Measurements from ENCODE around the gene ZNF226.
"Not testable (repeated sequence)": the region's sequence is repeated elsewhere in the genome, so short reads cannot be mapped to it uniquely, and the experiment has no call there.

The ZNF226 gene

DNA sequence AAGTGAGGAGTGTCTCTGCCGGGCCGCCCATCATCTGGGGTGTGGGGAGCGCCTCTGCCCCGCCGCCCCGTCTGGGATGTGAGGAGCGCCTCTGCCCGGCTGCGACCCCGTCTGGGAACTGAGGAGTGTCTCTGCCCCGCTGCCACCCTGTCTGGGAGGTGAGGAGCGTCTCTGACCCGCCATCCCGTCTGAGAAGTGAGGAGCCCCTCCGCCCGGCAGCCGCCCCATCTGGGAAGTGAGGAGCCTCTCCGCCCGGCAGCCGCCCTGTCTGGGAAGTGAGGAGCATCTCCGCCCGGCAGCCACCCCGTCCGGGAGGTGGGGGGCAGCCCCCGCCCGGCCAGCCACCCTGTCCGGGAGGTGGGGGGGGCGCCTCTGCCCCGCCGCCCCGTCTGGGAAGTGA lies 39.0 kb downstream of the ZNF226 start:
- peaks cover 0 to 20% (median 9%) of the 10 kb centered on the region in 5 donors for H3K9me3 ChIP-seq (ENCODE audit: control insufficient read depth in 5 of 5, low read length in 5 of 5)

DNA sequence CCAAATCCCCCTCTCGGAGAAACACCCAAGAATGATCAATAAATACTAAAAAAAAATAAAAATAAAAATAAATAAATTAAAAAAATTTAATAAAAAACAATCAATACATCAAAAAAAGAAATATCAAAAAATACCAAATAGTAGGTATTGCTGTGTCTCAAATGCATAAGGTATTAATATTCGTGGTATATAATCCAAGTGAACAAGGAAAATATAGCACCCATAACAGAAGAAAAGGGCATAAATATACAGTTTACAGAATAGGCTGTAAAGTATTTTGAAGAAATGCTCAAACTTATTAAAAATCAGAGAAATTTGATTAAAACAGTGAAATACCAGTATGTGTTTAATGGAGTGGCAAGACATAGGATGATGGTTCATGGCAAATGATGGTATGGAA lies 39.9 kb downstream of the ZNF226 start:
- H3K9me3 ChIP-seq (ENCODE audit: control insufficient read depth in 5 of 5, low read length in 5 of 5) = peaks cover 0 to 18% (median 8%) of the 10 kb centered on the region in 5 donors
- no peak overlapping the region for H3K27ac ChIP-seq (ENCODE audit: low read depth, low read length)
- peaks cover 2 to 11% (median 6%) of the 10 kb centered on the region in 5 donors for H3K4me1 ChIP-seq (ENCODE audit: control insufficient read depth in 5 of 5, insufficient read depth in 5 of 5, low read length in 5 of 5)
- no peak overlapping the region for H3K4me3 ChIP-seq (ENCODE audit: low read depth in 1 of 5, low read length in 5 of 5)
- H3K9ac ChIP-seq (ENCODE audit: low read length in 5 of 5) = no peak overlapping the region
- no peaks in the 10 kb centered on the region for H3K27me3 ChIP-seq (ENCODE audit: control insufficient read depth in 5 of 5, insufficient read depth in 4 of 5, low read length in 5 of 5)
- no peaks in the 10 kb centered on the region for H3K36me3 ChIP-seq (ENCODE audit: control insufficient read depth in 5 of 5, insufficient read depth in 5 of 5, low read length in 5 of 5)

More for the DNA sequence above, 39.0 kb downstream of the ZNF226 start:
- not testable (repeated sequence) for H3K27me3 ChIP-seq (ENCODE audit: control insufficient read depth in 5 of 5, insufficient read depth in 4 of 5, low read length in 5 of 5); H3K27ac ChIP-seq (ENCODE audit: low read depth, low read length); H3K9ac ChIP-seq (ENCODE audit: low read length in 5 of 5); H3K4me3 ChIP-seq (ENCODE audit: low read depth in 1 of 5, low read length in 5 of 5); H3K36me3 ChIP-seq (ENCODE audit: control insufficient read depth in 5 of 5, insufficient read depth in 5 of 5, low read length in 5 of 5)
- H3K4me1 ChIP-seq (ENCODE audit: control insufficient read depth in 5 of 5, insufficient read depth in 5 of 5, low read length in 5 of 5) = peaks cover 2 to 11% (median 6%) of the 10 kb centered on the region in 5 donors

DNA sequence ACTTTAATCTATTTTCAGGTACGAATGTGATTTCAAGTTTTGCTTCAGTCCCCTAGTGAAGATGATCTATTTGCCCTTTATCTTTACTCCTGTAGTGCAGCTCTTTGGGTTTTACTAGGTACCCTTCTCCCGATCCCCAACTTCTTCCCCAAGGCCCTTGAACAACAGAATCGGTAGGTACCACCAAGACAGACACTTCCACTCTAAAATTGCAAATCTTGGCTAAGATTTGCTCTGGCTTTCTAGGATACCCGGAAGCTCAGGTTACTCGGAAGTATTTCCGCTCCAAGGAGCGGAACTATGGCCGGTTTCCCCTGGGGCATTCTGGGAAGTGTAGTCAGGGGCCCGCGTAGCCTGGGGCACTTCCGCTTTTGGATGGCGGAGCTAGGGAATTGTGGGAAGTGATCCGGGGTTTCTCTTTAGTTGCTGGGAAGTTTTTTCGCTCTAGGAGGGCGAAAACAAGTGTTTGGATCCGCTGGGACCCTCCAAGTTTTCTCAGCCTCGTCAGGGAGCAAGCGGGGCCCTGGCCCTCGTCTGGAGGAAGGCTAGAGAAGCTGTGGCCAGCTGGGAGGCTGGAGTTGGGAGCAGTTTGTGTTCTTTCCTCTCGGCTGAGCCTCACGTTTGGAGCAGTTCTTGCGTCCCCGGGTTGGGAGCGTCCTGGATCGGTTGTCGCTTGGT lies 42.4 kb downstream of the ZNF226 start:
- Histone ChIP-seq H3K4me3 (ENCODE audit: low read depth in 1 of 5, low read length in 5 of 5) (peak overlapping the region; percentile 78 to 97 (median 95)), H3K4me1 (ENCODE audit: control insufficient read depth in 5 of 5, insufficient read depth in 5 of 5, low read length in 5 of 5) (peaks cover 2 to 11% (median 6%) of the 10 kb centered on the region in 5 donors), H3K9me3 (ENCODE audit: control insufficient read depth in 5 of 5, low read length in 5 of 5) (peaks cover 0 to 16% (median 5%) of the 10 kb centered on the region in 5 donors), H3K9ac (ENCODE audit: low read length in 5 of 5) (peak overlapping the region; percentile 11 to 97 (median 91)), H3K27me3 (ENCODE audit: control insufficient read depth in 5 of 5, insufficient read depth in 4 of 5, low read length in 5 of 5) (no peaks in the 10 kb centered on the region), H3K36me3 (ENCODE audit: control insufficient read depth in 5 of 5, insufficient read depth in 5 of 5, low read length in 5 of 5) (no peaks in the 10 kb centered on the region), H3K27ac (ENCODE audit: low read depth, low read length) (peak overlapping the region; percentile 86)

DNA sequence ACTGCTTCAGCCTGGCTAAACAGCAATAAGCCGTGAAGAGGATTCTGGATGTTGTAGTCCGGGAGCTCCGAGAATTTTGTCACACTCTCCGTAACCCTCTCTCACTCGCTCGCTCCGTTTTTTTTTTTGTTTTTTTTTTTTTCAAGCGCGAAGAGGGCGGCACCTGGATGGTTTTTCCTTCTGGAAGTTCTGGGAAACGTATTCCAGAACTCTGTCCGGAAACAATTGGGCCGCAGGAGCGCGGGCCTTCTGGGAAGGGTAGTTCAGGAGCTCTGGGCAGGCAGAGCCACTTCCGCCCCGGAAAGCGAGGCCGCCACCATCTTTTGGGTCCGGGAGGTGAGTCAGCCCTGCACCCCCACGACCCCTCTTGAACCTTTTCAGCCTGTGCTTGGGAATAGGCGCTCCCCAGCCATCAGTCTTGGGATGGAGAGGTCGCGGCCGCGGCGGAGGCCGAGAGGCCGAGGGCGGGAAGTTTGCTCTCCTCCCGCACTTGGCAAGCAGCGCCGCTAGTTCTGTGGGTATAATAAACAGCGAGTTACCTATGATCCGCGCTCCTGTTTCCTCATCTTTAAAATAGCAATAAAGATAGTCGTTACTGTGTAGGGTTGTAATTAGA lies 47.5 kb downstream of the ZNF226 start, which contains the start of gene ZNF227:
Gene ZNF227 (plus strand): TSS at position 283 of the 616 bp plus-strand sequence. CDS start 5,261 bp downstream, outside the sequence.
- Histone ChIP-seq H3K4me1 (ENCODE audit: control insufficient read depth in 5 of 5, insufficient read depth in 5 of 5, low read length in 5 of 5) (peaks cover 3 to 17% (median 15%) of the 10 kb centered on the region in 5 donors), H3K36me3 (ENCODE audit: control insufficient read depth in 5 of 5, insufficient read depth in 5 of 5, low read length in 5 of 5) (peaks cover 7 to 15% (median 11%) of the 10 kb centered on the region in 5 donors), H3K27ac (ENCODE audit: low read depth, low read length) (peak within 1 kb of the TSS; percentile 86), H3K9me3 (ENCODE audit: control insufficient read depth in 5 of 5, low read length in 5 of 5) (peaks cover 0 to 6% (median 1%) of the 10 kb centered on the region in 5 donors), H3K9ac (ENCODE audit: low read length in 5 of 5) (peak within 1 kb of the TSS; percentile 43 to 91 (median 89)), H3K27me3 (ENCODE audit: control insufficient read depth in 5 of 5, insufficient read depth in 4 of 5, low read length in 5 of 5) (no peaks in the 10 kb centered on the region), H3K4me3 (ENCODE audit: low read depth in 1 of 5, low read length in 5 of 5) (peak within 1 kb of the TSS; percentile 88 to 98 (median 92))

DNA sequence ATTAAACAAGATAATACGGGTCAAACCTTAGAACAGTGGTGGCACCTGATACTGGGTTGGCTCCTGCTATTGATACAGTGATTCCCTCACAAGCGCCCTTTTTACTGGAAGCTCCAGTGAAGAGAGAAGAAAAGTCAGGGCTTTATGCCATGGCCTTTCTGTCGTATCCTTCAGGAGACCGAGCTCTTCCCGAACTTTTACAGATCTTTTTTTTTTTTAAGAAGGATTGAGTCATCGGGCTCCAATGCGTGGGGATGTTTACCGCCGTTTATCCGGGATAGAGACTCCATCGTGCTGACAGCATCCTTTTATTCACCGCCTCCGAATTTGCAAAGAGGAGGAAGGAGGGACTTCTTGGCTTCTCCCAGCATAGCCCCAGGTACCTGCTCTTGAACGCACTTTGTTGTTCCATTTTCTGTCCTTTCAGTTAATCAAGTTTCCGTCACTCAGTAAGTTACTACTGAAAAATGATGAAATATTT lies 48.0 kb downstream of the ZNF226 start:
- Histone ChIP-seq H3K9ac (ENCODE audit: low read length in 5 of 5) (peak overlapping the region; percentile 43 to 91 (median 89)), H3K27ac (ENCODE audit: low read depth, low read length) (peak overlapping the region; percentile 86), H3K36me3 (ENCODE audit: control insufficient read depth in 5 of 5, insufficient read depth in 5 of 5, low read length in 5 of 5) (peaks cover 11 to 21% (median 16%) of the 10 kb centered on the region in 5 donors), H3K27me3 (ENCODE audit: control insufficient read depth in 5 of 5, insufficient read depth in 4 of 5, low read length in 5 of 5) (no peaks in the 10 kb centered on the region), H3K9me3 (ENCODE audit: control insufficient read depth in 5 of 5, low read length in 5 of 5) (peaks cover 0 to 11% (median 3%) of the 10 kb centered on the region in 5 donors), H3K4me1 (ENCODE audit: control insufficient read depth in 5 of 5, insufficient read depth in 5 of 5, low read length in 5 of 5) (peaks cover 3 to 13% (median 12%) of the 10 kb centered on the region in 5 donors), H3K4me3 (ENCODE audit: low read depth in 1 of 5, low read length in 5 of 5) (peak overlapping the region; percentile 88 to 98 (median 92))

DNA sequence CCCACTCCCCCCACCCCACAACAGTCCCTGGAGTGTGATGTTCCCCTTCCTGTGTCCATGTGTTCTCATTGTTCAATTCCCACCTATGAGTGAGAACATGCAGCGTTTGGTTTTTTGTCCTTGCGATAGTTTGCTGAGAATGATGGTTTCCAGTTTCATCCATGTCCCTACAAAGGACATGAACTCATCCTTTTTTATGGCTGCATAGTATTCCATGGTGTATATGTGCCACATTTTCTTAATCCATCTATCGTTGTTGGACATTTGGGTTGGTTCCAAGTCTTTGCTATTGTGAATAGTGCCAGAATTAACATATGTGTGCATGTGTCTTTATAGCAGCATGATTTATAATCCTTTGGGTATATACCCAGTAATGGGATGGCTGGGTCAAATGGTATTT lies 55.0 kb downstream of the ZNF226 start:
- H3K9me3 ChIP-seq (ENCODE audit: control insufficient read depth in 5 of 5, low read length in 5 of 5) = peaks cover 4 to 14% (median 7%) of the 10 kb centered on the region in 5 donors
- not testable (repeated sequence) for H3K27ac ChIP-seq (ENCODE audit: low read depth, low read length); H3K4me1 ChIP-seq (ENCODE audit: control insufficient read depth in 5 of 5, insufficient read depth in 5 of 5, low read length in 5 of 5); H3K9ac ChIP-seq (ENCODE audit: low read length in 5 of 5); H3K27me3 ChIP-seq (ENCODE audit: control insufficient read depth in 5 of 5, insufficient read depth in 4 of 5, low read length in 5 of 5); H3K4me3 ChIP-seq (ENCODE audit: low read depth in 1 of 5, low read length in 5 of 5)
- peaks cover 17 to 31% (median 29%) of the 10 kb centered on the region in 5 donors for H3K36me3 ChIP-seq (ENCODE audit: control insufficient read depth in 5 of 5, insufficient read depth in 5 of 5, low read length in 5 of 5)

DNA sequence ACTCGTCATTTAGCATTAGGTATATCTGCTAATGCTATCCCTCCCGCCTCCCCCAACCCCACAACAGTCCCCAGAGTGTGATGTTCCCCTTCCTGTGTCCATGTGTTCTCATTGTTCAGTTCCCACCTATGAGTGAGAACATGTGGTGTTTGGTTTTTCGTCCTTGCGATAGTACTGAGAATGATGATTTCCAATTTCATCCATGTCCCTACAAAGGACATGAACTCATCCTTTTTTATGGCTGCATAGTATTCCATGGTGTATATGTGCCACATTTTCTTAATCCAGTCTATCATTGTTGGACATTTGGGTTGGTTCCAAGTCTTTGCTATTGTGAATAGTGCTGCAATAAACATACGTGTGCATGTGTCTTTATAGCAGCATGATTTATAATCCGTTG lies 55.9 kb downstream of the ZNF226 start:
- not testable (repeated sequence) for H3K27ac ChIP-seq (ENCODE audit: low read depth, low read length); H3K27me3 ChIP-seq (ENCODE audit: control insufficient read depth in 5 of 5, insufficient read depth in 4 of 5, low read length in 5 of 5); H3K4me1 ChIP-seq (ENCODE audit: control insufficient read depth in 5 of 5, insufficient read depth in 5 of 5, low read length in 5 of 5); H3K9ac ChIP-seq (ENCODE audit: low read length in 5 of 5); H3K4me3 ChIP-seq (ENCODE audit: low read depth in 1 of 5, low read length in 5 of 5)
- Histone ChIP-seq H3K9me3 (ENCODE audit: control insufficient read depth in 5 of 5, low read length in 5 of 5) (peaks cover 4 to 14% (median 7%) of the 10 kb centered on the region in 5 donors), H3K36me3 (ENCODE audit: control insufficient read depth in 5 of 5, insufficient read depth in 5 of 5, low read length in 5 of 5) (peaks cover 17 to 29% (median 28%) of the 10 kb centered on the region in 5 donors)

DNA sequence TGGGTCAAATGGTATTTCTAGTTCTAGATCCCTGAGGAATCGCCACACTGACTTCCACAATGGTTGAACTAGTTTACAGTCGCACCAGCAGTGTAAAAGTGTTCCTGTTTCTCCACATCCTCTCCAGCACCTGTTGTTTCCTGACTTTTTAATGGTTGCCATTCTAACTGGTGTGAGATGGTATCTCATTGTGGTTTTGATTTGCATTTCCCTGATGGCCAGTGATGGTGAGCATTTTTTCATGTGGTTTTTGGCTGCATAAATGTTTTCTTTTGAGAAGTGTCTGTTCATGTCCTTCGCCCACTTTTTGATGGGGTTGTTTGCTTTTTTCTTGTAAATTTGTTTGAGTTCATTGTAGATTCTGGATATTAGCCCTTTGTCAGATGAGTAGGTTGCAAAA lies 56.4 kb downstream of the ZNF226 start:
- not testable (repeated sequence) for H3K4me1 ChIP-seq (ENCODE audit: control insufficient read depth in 5 of 5, insufficient read depth in 5 of 5, low read length in 5 of 5); H3K27ac ChIP-seq (ENCODE audit: low read depth, low read length); H3K27me3 ChIP-seq (ENCODE audit: control insufficient read depth in 5 of 5, insufficient read depth in 4 of 5, low read length in 5 of 5); H3K9ac ChIP-seq (ENCODE audit: low read length in 5 of 5); H3K4me3 ChIP-seq (ENCODE audit: low read depth in 1 of 5, low read length in 5 of 5)
- peaks cover 17 to 31% (median 26%) of the 10 kb centered on the region in 5 donors for H3K36me3 ChIP-seq (ENCODE audit: control insufficient read depth in 5 of 5, insufficient read depth in 5 of 5, low read length in 5 of 5)
- H3K9me3 ChIP-seq (ENCODE audit: control insufficient read depth in 5 of 5, low read length in 5 of 5) = peaks cover 4 to 16% (median 7%) of the 10 kb centered on the region in 5 donors
